GM12878 (cell line): ENCODE data around the gene TTLL10. TPM values are rescaled to one million over a fixed set of nuclear protein-coding genes. Genes with fewer than 3 reads are reported as not detected.

ENCODE experiments used
- ATAC-seq: fragments of 200-7000 bp; cut with Tn5 transposase; 3 replicates; pipeline ENCODE4 v1.9.1; 2020; ENCODE audit warnings: mild to moderate bottlenecking, moderate library complexity
- BruUV-seq: library from RNA; stranded (reverse); fragments of 400-500 nt; replicated peaks from 2 replicates; lab custom pipeline; 2021; lab: Mats Ljungman, UMichigan
- CTCF ChIA-PET: fragments of 300-600 bp; sonication (Branson Sonifier 250); formaldehyde crosslinking; extraction: SDS; loops from one replicate; lab custom pipeline; 2021; ENCODE audit warnings: inconsistent platforms; lab: Yijun Ruan, JAX
- POLR2A ChIA-PET: fragments of 350-600 bp; formaldehyde crosslinking; extraction: SDS; loops from one replicate; lab custom pipeline; 2021; ENCODE audit warnings: inconsistent platforms; lab: Charles Lee
- RAD21 ChIA-PET: fragments of 300-600 bp; sonication (Branson Sonifier 250); formaldehyde crosslinking; loops from one replicate; lab custom pipeline; 2023; ENCODE audit warnings: antibody characterized with exemption; ENCODE audit not compliant: unreplicated experiment; lab: Charles Lee
- SMC1A ChIA-PET: fragments of 300-600 bp; sonication (Branson Sonifier 250); formaldehyde crosslinking; loops from one replicate; lab custom pipeline; 2023; ENCODE audit not compliant: unreplicated experiment, uncharacterized antibody; lab: Charles Lee
- DNase-seq: peaks from one replicate; pipeline ENCODE4 v3.0.0-alpha.2; 2011; ENCODE audit warnings: low read depth, low spot score
- FAIRE-seq: peaks from 3 replicates; lab custom pipeline; 2011; peaks lifted over from hg19 to GRCh38; lab: Jason Lieb, UNC
- H2AFZ ChIP-seq: 2 replicates; pipeline ENCODE4 v1.6.0; 2011; ENCODE audit warnings: low read depth, low read length, control low read depth; ENCODE audit not compliant: control insufficient read depth
- H3K27ac ChIP-seq: 2 replicates; pipeline ENCODE4 v1.5.1; 2011; ENCODE audit warnings: control low read depth; ENCODE audit not compliant: control insufficient read depth, insufficient read depth
- H3K27me3 ChIP-seq, 2 experiments: replicated peaks in 1 of 2; 2 replicates each; pipeline versions ENCODE4 v1.6.0 to v1.6.1; 2011; ENCODE audit warnings: low read length in 1 of 2; ENCODE audit not compliant: control insufficient read depth in 2 of 2, insufficient read depth in 2 of 2
- H3K36me3 ChIP-seq, 2 experiments: 2 replicates each; pipeline ENCODE4 v1.5.1; 2011; ENCODE audit warnings: low read length in 1 of 2; ENCODE audit not compliant: control insufficient read depth in 2 of 2, insufficient read depth in 2 of 2
- H3K4me1 ChIP-seq: 2 replicates; pipeline ENCODE4 v1.6.1; 2011; ENCODE audit warnings: mild to moderate bottlenecking, low read length, moderate library complexity, mixed read lengths; ENCODE audit not compliant: control insufficient read depth, insufficient read depth
- H3K4me2 ChIP-seq: 2 replicates; pipeline ENCODE4 v1.6.0; 2011; ENCODE audit warnings: control low read depth; ENCODE audit not compliant: control insufficient read depth, insufficient read depth
- H3K4me3 ChIP-seq: fragments of 200-600 bp; sonication (generic); 2 replicates; pipeline ENCODE4 v1.5.1; 2016
- H3K79me2 ChIP-seq: 2 replicates; pipeline ENCODE4 v1.6.0; 2011; ENCODE audit warnings: low read length; ENCODE audit not compliant: control insufficient read depth, insufficient read depth
- H3K9ac ChIP-seq: 2 replicates; pipeline ENCODE4 v1.8.0; 2011; ENCODE audit warnings: low read length, control low read depth, mixed read lengths; ENCODE audit not compliant: control insufficient read depth, insufficient read depth
- H3K9me3 ChIP-seq: replicated peaks from 3 replicates; pipeline ENCODE4 v1.5.1; 2011; ENCODE audit warnings: mild to moderate bottlenecking, low read length; ENCODE audit not compliant: control insufficient read depth, insufficient read depth
- H4K20me1 ChIP-seq: 2 replicates; pipeline ENCODE4 v1.6.0; 2011; ENCODE audit not compliant: control insufficient read depth, insufficient read depth
- CBX3 ChIP-seq: fragments of 200-600 bp; sonication (generic); IDR thresholded peaks from 2 replicates; pipeline ENCODE4 v1.6.1; 2016; ENCODE audit warnings: low read depth, borderline replicate concordance
- CBX5 ChIP-seq: sonication (generic); IDR thresholded peaks from 2 replicates; pipeline ENCODE4 v1.6.1; 2016; ENCODE audit warnings: low read depth, moderate library complexity, mild to moderate bottlenecking, inconsistent platforms
- CHD2 ChIP-seq: IDR thresholded peaks from 2 replicates; pipeline ENCODE4 v1.6.1; 2011; ENCODE audit warnings: low read depth, low read length, improper control_type of control experiment, borderline replicate concordance
- E4F1 ChIP-seq: fragments of 450-650 bp; IDR thresholded peaks from 2 replicates; pipeline ENCODE4 v1.6.1; 2018; ENCODE audit warnings: borderline replicate concordance, mild to moderate bottlenecking; ENCODE audit not compliant: partially characterized antibody
- JUNB ChIP-seq: IDR thresholded peaks from 2 replicates; pipeline ENCODE4 v1.6.1; 2016; ENCODE audit warnings: antibody characterized with exemption, mild to moderate bottlenecking
- KLF5 ChIP-seq: fragments of 450-650 bp; IDR thresholded peaks from 2 replicates; pipeline ENCODE4 v1.6.1; 2014; ENCODE audit warnings: mild to moderate bottlenecking; ENCODE audit not compliant: partially characterized antibody
- MYC ChIP-seq: IDR thresholded peaks from 2 replicates; pipeline ENCODE4 v1.6.1; 2011; ENCODE audit warnings: mild to moderate bottlenecking, low read length, moderate library complexity, inconsistent platforms; ENCODE audit not compliant: insufficient read depth, insufficient replicate concordance, insufficient read length, severe bottlenecking
- NFYA ChIP-seq: IDR thresholded peaks from 2 replicates; pipeline ENCODE4 v1.6.1; 2011; ENCODE audit warnings: low read depth, mild to moderate bottlenecking, low read length, improper control_type of control experiment, borderline replicate concordance
- PKNOX1 ChIP-seq: fragments of 450-650 bp; IDR thresholded peaks from 2 replicates; pipeline ENCODE4 v1.6.1; 2016; ENCODE audit warnings: mild to moderate bottlenecking
- POU2F2 ChIP-seq: IDR thresholded peaks from 3 replicates; pipeline ENCODE4 v1.6.1; 2011; ENCODE audit warnings: low read depth, mild to moderate bottlenecking, low read length, borderline replicate concordance
- RB1 ChIP-seq: fragments of 450-650 bp; formaldehyde crosslinking; IDR thresholded peaks from 2 replicates; pipeline ENCODE4 v1.6.1; 2017; ENCODE audit warnings: mild to moderate bottlenecking, borderline replicate concordance
- RBBP5 ChIP-seq: fragments of 200-600 bp; sonication (generic); conservative IDR thresholded peaks from 2 replicates; pipeline ENCODE4 v1.6.1; 2016
- RUNX3 ChIP-seq: IDR thresholded peaks from 2 replicates; pipeline ENCODE4 v1.6.1; 2012; ENCODE audit warnings: low read length, inconsistent platforms
- SIX5 ChIP-seq: IDR thresholded peaks from 2 replicates; pipeline ENCODE4 v1.6.1; 2011; ENCODE audit warnings: mild to moderate bottlenecking, low read depth, low read length, moderate library complexity; ENCODE audit not compliant: severe bottlenecking
- SREBF1 ChIP-seq: IDR thresholded peaks from 2 replicates; pipeline ENCODE4 v1.6.1; 2012; ENCODE audit warnings: mild to moderate bottlenecking, low read length
- TBL1XR1 ChIP-seq: IDR thresholded peaks from 2 replicates; pipeline ENCODE4 v1.6.1; 2012; ENCODE audit warnings: low read depth, low read length, improper control_type of control experiment
- YBX1 ChIP-seq: fragments of 450-650 bp; IDR thresholded peaks from 2 replicates; pipeline ENCODE4 v1.6.1; 2016; ENCODE audit warnings: antibody characterized with exemption
- WGBS: methylation state at CpG from one replicate; pipeline ENCODE4 v1.1.6; 2016; ENCODE audit warnings: low lambda C conversion rate; ENCODE audit not compliant: insufficient replicate concordance, insufficient coverage; ENCODE audit errors: missing lambda C conversion rate; 5-methylcytosine and 5-hydroxymethylcytosine counted together
- in situ Hi-C: fragments of 300-500 bp; cut with MboI; formaldehyde crosslinking; loops from 9 replicates; pipeline ENCODE4 v1.14.3; 2018; ENCODE audit warnings: mixed read lengths
- intact Hi-C: fragments of 100-400 bp; cut with micrococcal nuclease; formaldehyde crosslinking; loops from one replicate; pipeline ENCODE4 v1.14.2; 2022; ENCODE audit not compliant: unreplicated experiment
- polyA plus RNA-seq, 11 experiments: library from polyadenylated mRNA; depleted of rRNA in 4 of 11; unstranded in 6 of 11; stranded (reverse) in 5 of 11; fragments of >200 nt; fragmentation: Nextera tagmentation in 4 of 11; fragmentation: Illumina TruSeq in 1 of 11; extraction: Ambion mirVana in 4 of 11; extraction: Trizol in 1 of 11; gene quantifications; 1 replicate in 1 of 11; 2 replicates in 10 of 11; pipeline versions ENCODE4 v1.2.1 to v1.2.3, GENCODE V29; 2011 to 2016; ENCODE audit warnings: inconsistent platforms in 2 of 11, missing spikeins in 2 of 11, low read depth in 1 of 11
- total RNA-seq, 4 experiments: library from RNA; depleted of rRNA in 3 of 4; stranded (reverse); fragments of >200 nt in 3 of 4; fragmentation: Illumina TruSeq in 1 of 4; extraction: Trizol in 1 of 4; gene quantifications; 2 replicates each; pipeline versions ENCODE4 v1.2.1 to v1.2.3, GENCODE V29; 2013 to 2021

The TTLL10 gene
- total and polyA plus RNA-seq, 10 of the 15 experiments (the other 5 are each of a cell fraction or from before 2014, with no cell fraction given): not detected

DNA sequence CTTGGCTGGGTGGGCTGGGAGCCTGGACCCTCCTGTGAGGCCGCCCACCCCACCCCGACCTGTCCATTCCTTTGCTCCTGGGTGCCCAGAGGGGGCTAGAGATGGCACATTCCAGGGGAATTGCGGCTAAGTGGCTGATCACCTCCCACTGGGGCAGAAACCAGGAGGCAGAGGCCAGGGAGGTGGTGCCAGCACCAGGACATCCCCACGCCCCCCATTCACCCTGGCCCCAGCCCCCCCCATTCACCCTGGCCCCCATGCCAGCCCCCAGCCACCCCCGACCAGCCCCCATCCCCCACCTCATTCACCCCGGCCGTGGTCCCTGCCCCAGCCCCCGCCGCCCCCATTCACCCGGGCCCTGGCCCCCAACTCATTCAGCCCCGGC lies 66.7 kb downstream of the TTLL10 start:
- Histone ChIP-seq H3K27ac (no peak overlapping the region), H3K27me3 (no peaks in the 10 kb centered on the region), H3K36me3 (no peaks in the 10 kb centered on the region), H3K4me2 (no peak overlapping the region), H2AFZ (no peak overlapping the region), H3K79me2 (no peaks in the 10 kb centered on the region), H3K4me1 (no peaks in the 10 kb centered on the region), H3K9me3 (no peaks in the 10 kb centered on the region), H3K9ac (no peak overlapping the region), H4K20me1 (no peaks in the 10 kb centered on the region), H3K4me3 (no peak overlapping the region)
- no TSS peak for BruUV-seq
- ChIA-PET POLR2A (interaction anchor here (0.6 kb wide), 1 partner anchor 202 kb away, joined by 5 read pairs; no protein-coding TSS in a partner anchor), CTCF (no interaction called here), RAD21 (interaction anchor here (1.3 kb wide), 1 partner anchor 11 kb away, joined by 4 read pairs; no protein-coding TSS in a partner anchor), SMC1A (no interaction called here)
- 32% methylated on average over 5 of the region's 11 CpGs for WGBS
- in situ Hi-C loops: no loop called here
- FAIRE-seq (no peak), ATAC-seq (no peak), DNase-seq (no peak)
- intact Hi-C loops: no loop called here
- TF ChIP-seq CBX3 (no peak), POU2F2 (no peak), CBX5 (no peak), KLF5 (no peak), SIX5 (no peak), YBX1 (no peak), SREBF1 (no peak), NFYA (no peak), CHD2 (no peak), TBL1XR1 (no peak), PKNOX1 (no peak), RUNX3 (no peak), RB1 (no peak), JUNB (no peak), RBBP5 (no peak), MYC (no peak), E4F1 (no peak)
